ENCODE data around the gene GLA.

Gene GLA

DNA sequence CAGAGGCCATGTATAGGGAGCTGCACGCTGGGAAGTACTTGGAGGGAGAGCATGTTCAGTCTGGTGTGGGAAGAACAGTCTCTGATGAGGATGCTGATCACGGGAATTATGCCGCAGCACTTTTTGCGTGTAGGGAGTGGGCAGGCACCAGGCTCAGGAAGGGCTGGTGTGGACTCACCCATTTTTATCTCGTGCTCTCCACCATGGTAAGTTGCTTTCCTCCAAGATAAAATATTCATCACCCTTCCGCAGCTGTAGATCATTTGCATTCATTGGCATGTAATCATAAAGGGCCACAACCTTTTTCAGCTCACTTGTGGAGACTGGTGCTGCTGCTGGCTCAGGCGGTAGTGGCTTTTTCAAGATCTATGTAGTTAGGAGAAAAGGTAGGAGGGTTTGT, 47.3 kb downstream of the GLA start:
- Mint-ChIP-seq H3K4me3 (no peak overlapping the region), H3K27ac (no peak overlapping the region), H3K9me3 (no peaks in the 10 kb centered on the region), H3K4me1 (ENCODE audit: low read depth) (no peaks in the 10 kb centered on the region), H3K27me3 (no peaks in the 10 kb centered on the region), H3K36me3 (ENCODE audit: low read depth) (peaks cover 98% of the 10 kb centered on the region)
- intact Hi-C loops (cut with micrococcal nuclease), result no loop called here

DNA sequence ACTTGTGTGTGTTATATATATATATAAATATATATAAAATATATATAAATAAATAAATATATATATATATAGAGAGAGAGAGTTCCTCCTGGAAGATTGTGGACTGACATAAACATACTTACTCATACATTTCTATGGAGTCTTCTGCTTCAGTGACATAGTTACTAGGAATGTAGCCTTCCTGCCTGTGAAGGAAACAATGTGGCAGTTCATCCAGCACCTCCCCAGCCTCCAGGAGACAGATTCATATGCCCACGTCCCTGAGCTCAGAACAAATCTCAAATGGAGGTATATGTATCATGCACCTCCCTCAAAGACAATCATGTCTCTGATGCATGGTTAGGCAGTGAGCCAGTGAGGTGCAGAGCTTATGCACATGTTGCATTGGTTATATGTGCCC, 47.8 kb downstream of the GLA start:
- intact Hi-C loops (cut with micrococcal nuclease), result no loop called here

DNA sequence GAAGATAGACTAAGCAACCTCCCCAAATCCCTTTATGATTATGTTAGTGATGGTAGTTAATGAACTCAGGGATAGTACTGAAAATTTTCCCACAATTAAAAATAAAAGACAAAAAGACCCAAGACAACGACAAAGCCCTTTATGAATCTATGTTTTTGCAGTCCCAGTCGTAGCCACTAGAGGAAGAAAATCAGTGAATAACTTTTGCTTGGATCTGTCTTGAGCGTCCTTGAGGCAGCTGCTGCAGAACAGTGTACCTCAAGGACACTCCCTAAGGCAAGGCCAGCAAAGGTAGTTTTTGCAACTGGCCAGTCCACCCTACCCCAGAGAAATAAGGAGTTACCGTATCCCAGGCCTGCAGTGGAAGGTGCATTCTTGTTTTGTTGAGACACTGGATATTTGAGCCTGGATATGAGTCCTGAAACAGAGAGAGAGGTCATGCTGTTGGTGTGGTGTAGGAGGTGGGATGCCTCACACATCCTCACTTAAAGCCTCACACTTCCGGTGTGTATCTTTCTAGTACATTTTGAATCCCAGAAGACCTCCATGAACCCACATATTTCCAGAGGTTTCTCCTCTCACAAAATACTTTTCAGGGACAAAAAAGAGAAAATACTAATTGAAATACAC, 50.4 kb downstream of the GLA start:
- Mint-ChIP-seq H3K27me3 (no peaks in the 10 kb centered on the region), H3K9me3 (no peaks in the 10 kb centered on the region), H3K27ac (no peak overlapping the region), H3K4me3 (no peak overlapping the region), H3K4me1 (ENCODE audit: low read depth) (no peaks in the 10 kb centered on the region), H3K36me3 (ENCODE audit: low read depth) (peaks cover 98% of the 10 kb centered on the region)
- intact Hi-C loops (cut with micrococcal nuclease), result no loop called here

More for the DNA sequence above, 47.8 kb downstream of the GLA start:
- Mint-ChIP-seq H3K36me3 (ENCODE audit: low read depth) (peaks cover 98% of the 10 kb centered on the region), H3K4me1 (ENCODE audit: low read depth) (no peaks in the 10 kb centered on the region), H3K9me3 (no peaks in the 10 kb centered on the region), H3K4me3 (no peak overlapping the region), H3K27me3 (no peaks in the 10 kb centered on the region), H3K27ac (no peak overlapping the region)

DNA sequence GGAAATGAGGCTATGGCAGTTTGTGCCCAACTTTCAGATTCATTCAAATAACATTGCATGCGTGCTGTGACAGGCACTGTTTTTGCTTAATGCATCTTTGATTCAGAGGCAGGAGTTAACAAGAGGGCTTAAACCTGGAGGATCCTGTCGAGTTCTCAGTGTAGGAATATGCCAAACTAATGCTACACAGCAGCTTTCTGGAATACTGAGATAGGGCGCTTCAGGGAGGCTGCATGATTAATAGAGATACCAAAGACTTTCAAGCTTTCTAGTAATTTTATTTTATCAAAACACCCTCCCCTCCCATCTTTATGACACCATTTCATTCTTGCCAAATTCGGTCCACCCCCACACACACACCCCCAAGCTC, 58.5 kb downstream of the GLA start:
- Mint-ChIP-seq H3K27me3 (no peaks in the 10 kb centered on the region), H3K4me3 (peak overlapping the region; percentile 88), H3K9me3 (no peaks in the 10 kb centered on the region), H3K27ac (peak overlapping the region; percentile 92), H3K4me1 (ENCODE audit: low read depth) (no peaks in the 10 kb centered on the region), H3K36me3 (ENCODE audit: low read depth) (peaks cover 57% of the 10 kb centered on the region)
- intact Hi-C loops (cut with micrococcal nuclease), result loop anchor here (2.0 to 5.0 kb wide), 2 partner anchors 42 to 68 kb away; partner anchors contain the start of gene RPL36A

DNA sequence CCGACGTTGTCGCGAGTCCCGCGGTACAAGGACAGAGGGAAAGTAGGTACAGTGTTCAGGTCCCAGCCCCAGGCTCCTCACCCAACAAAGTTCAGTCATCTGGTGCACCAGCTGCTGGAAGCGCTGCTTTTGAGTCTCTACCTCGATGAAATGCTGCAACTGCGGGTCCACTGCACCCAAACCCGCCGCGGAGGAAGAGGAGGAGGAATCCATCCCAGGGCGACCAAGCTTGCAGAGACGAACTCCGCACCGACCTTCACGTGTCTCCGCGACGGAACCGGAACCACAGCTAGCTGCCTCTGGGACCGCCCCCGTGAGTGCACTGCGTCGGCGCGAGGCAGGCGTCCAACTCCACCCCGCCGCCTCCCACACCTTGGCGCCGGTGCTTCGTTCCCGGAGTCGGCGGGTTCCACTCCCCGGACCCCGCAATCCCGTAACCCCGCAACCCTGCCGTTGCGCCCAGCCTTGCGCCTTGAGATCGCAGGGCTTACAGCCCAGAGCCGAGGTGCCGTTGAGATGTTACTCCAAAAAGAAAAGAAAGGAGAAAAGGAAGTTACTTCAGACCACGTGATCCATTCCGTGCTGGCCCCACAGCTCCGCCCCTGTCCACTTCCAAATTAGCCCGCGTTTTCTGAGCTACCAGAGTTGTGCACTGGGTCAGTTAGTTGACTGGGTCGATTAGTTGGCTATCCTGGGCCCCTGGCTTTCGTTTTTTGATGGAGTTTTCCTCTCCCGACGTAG, 59.1 kb downstream of the GLA start, which contains the start of gene TIMM8A:
Gene TIMM8A (minus strand): TSS at position 291 of the 741 bp plus-strand sequence. CDS start 78 bp downstream, at position 213.
- Mint-ChIP-seq H3K4me1 (ENCODE audit: low read depth) (no peaks in the 10 kb centered on the region), H3K27ac (peak within 1 kb of the TSS; percentile 92), H3K9me3 (no peaks in the 10 kb centered on the region), H3K36me3 (ENCODE audit: low read depth) (peaks cover 58% of the 10 kb centered on the region), H3K27me3 (no peaks in the 10 kb centered on the region), H3K4me3 (peak within 1 kb of the TSS; percentile 88)
- intact Hi-C loops (cut with micrococcal nuclease), result loop anchor here (2.0 to 5.0 kb wide), 2 partner anchors 42 to 69 kb away; partner anchors contain the start of gene RPL36A

DNA sequence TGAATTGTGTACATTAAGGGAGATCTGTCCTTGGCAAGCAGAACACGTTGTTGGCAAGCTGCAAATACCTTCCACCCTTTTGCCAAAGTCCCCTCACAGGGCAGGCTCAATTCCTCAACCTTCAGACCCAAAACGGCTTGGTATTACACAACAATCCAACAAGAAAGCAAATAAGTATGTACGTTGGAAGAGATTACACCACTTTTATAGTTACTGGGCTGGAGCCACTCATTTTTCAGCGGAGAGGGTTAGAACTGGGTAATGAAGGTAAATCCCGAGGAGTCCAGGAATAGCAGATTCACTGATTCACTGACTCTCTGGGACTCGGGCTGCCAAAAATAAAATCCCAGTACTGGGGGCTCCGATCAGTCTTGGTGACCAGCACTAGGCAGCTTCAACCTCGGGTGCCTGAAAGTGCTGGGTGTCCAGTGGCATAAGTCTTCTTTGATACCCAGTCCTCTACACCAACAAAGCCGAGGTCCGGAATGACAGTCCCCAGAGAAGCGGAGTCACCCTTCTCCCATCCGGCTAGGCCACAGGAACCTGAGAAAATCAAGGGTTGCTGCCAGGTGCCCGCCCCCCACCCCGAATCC, 59.8 kb downstream of the GLA start:
- no peaks in the 10 kb centered on the region for H3K27me3 Mint-ChIP-seq
- no peaks in the 10 kb centered on the region for H3K4me1 Mint-ChIP-seq (ENCODE audit: low read depth)
- intact Hi-C loops (cut with micrococcal nuclease), result loop anchor here (2.0 to 5.0 kb wide), 2 partner anchors 43 to 69 kb away; partner anchors contain the start of gene RPL36A
- peak overlapping the region; percentile 92 for H3K27ac Mint-ChIP-seq
- H3K36me3 Mint-ChIP-seq (ENCODE audit: low read depth), result peaks cover 54% of the 10 kb centered on the region
- H3K9me3 Mint-ChIP-seq, result no peaks in the 10 kb centered on the region
- peak overlapping the region; percentile 88 for H3K4me3 Mint-ChIP-seq

Measured in dendritic cell treated with granulocyte-macrophage colony-stimulating factor and Interleukin-4, amounts not matched to agents 40 ng/mL and 50 ng/mL, for 4 days (primary cell).